ENCODE results near the gene KRT222. TPM values are rescaled to one million over a fixed set of nuclear protein-coding genes. Genes with fewer than 3 reads are reported as not detected.

KRT222 gene
- total RNA-seq, 4 donors from 2014 or later: 0.95 to 1.8 (median 1.6) TPM; not detected in 1

DNA sequence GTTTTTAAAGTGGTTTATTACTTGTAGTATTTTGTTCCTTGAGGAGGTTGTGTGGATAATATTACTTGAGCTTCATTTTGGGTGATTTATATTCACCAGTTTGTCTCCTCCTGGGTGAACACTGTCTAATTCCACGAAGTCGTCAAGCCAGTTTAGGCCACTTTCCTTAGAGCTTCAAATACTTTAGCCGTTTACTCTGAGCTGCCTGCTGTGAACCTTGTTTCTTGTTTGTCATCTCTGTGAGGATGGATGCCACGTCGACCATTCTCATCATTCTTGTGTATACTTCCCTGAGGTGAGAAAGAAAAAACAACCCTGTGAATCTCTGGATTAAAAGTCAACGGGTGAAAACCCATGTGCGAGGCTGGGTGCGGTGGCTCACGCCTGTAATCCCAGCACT is 29.6 kb upstream of the KRT222 start:
- no peak for TF ChIP-seq POLR2A (IDR thresholded peaks at IDR 0.05)
- TF ChIP-seq, protein P1, sequence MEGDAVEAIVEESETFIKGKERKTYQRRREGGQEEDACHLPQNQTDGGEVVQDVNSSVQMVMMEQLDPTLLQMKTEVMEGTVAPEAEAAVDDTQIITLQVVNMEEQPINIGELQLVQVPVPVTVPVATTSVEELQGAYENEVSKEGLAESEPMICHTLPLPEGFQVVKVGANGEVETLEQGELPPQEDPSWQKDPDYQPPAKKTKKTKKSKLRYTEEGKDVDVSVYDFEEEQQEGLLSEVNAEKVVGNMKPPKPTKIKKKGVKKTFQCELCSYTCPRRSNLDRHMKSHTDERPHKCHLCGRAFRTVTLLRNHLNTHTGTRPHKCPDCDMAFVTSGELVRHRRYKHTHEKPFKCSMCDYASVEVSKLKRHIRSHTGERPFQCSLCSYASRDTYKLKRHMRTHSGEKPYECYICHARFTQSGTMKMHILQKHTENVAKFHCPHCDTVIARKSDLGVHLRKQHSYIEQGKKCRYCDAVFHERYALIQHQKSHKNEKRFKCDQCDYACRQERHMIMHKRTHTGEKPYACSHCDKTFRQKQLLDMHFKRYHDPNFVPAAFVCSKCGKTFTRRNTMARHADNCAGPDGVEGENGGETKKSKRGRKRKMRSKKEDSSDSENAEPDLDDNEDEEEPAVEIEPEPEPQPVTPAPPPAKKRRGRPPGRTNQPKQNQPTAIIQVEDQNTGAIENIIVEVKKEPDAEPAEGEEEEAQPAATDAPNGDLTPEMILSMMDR (IDR thresholded peaks at IDR 0.05): no peak
- Histone ChIP-seq H3K4me3 (no peak overlapping the region), H3K27me3 (no peaks in the 10 kb centered on the region), H3K4me1 (no peaks in the 10 kb centered on the region), H3K27ac (no peak overlapping the region), H3K36me3 (no peaks in the 10 kb centered on the region), H3K9me3 (no peaks in the 10 kb centered on the region)
- no peak for DNase-seq

DNA sequence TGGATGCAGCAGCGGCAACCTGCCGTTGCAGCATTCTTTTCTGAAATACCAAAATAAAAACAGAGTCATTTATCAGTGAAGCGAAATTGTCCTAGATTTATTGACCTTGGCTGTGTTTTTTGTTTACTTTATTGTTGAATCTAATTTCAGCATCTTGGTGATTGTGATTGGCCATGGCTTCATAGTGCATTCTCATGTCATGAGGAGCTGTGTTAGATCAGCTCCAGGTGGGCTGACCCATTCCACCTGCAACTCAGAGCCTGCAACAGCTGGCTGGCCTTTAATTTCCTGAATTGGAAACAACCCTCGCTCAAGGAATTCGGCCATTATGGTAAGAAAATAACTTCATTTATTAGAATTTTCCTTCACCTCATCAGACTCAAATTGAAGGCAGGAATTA is 22.1 kb upstream of the KRT222 start:
- Histone ChIP-seq H3K27me3 (no peaks in the 10 kb centered on the region), H3K4me1 (no peaks in the 10 kb centered on the region), H3K36me3 (no peaks in the 10 kb centered on the region), H3K4me3 (no peak overlapping the region), H3K9me3 (no peaks in the 10 kb centered on the region), H3K27ac (no peak overlapping the region)
- no peak for TF ChIP-seq POLR2A (IDR thresholded peaks at IDR 0.05)
- TF ChIP-seq, protein P1 (IDR thresholded peaks at IDR 0.05): no peak
- DNase-seq: no peak

DNA sequence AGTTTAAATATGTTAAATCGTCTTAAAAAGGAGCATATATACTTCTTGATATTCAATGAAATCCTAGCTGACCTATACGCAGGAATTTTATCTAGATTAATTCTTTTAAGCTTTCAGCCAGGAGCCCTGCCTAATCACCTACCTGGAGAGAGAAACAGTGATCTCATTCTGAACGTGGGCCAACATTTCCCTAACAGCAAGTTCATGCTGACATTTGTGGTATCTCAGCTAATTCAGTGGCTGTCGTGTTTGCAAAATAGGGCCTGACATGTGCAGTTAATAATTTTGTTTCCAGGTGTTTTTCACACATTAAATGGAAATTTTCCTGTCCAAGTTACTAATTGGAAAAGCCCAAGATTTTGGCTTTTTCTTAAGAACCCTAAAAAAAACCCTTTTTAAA is 21.2 kb upstream of the KRT222 start:
- no peaks in the 10 kb centered on the region for H3K4me1 ChIP-seq
- TF ChIP-seq, protein P1 (IDR thresholded peaks at IDR 0.05): no peak
- no peak for TF ChIP-seq POLR2A (IDR thresholded peaks at IDR 0.05)
- H3K27ac ChIP-seq: no peak overlapping the region
- no peaks in the 10 kb centered on the region for H3K9me3 ChIP-seq
- DNase-seq: no peak
- H3K36me3 ChIP-seq: no peaks in the 10 kb centered on the region
- no peaks in the 10 kb centered on the region for H3K27me3 ChIP-seq
- no peak overlapping the region for H3K4me3 ChIP-seq

DNA sequence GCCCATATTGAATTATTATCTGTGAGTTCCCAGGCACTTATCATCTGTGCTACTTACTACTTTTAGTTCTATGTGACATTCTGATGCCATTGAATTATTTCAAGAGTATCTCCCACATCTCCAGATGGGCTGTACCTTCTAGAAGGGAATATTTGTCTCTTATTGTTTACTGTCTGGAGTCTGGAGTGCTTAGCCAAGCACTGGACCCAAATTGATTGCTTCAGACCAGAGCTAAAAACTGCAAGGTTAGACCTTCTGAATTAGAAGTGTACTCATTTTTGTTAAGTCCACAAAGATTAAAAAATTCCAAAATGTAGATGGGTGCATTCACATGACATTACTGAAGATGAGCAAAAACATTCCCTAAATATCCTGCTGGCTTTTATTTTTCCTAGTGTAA is 16.0 kb upstream of the KRT222 start:
- no peaks in the 10 kb centered on the region for H3K36me3 ChIP-seq
- H3K9me3 ChIP-seq: no peaks in the 10 kb centered on the region
- H3K27me3 ChIP-seq: no peaks in the 10 kb centered on the region
- no peaks in the 10 kb centered on the region for H3K4me1 ChIP-seq
- TF ChIP-seq, protein P1 (IDR thresholded peaks at IDR 0.05): no peak
- no peak for TF ChIP-seq POLR2A (IDR thresholded peaks at IDR 0.05)
- no peak for DNase-seq
- H3K27ac ChIP-seq: no peak overlapping the region
- no peak overlapping the region for H3K4me3 ChIP-seq

DNA sequence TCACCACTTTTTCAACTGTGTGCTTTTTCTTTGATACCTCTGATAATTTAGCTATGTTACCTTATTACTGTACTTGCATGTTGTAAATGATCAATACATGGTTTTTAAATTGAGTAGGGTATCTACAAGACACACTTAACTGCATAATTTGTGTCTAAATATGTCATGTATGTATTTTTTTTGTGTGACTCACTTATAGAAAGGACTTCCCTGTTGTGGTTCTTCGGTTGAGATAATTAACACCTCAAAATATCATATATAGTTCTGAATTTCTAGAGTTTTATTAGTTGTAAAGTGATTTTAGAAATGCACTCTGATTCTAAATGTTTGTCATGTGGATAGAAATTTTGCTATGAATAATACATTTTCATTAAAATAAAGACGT is 14.5 kb upstream of the KRT222 start:
- no peaks in the 10 kb centered on the region for H3K27me3 ChIP-seq
- DNase-seq: no peak
- no peak overlapping the region for H3K4me3 ChIP-seq
- no peak for TF ChIP-seq POLR2A (IDR thresholded peaks at IDR 0.05)
- TF ChIP-seq, protein P1 (IDR thresholded peaks at IDR 0.05): no peak
- no peaks in the 10 kb centered on the region for H3K36me3 ChIP-seq
- no peaks in the 10 kb centered on the region for H3K9me3 ChIP-seq
- H3K4me1 ChIP-seq: no peaks in the 10 kb centered on the region
- H3K27ac ChIP-seq: no peak overlapping the region

DNA sequence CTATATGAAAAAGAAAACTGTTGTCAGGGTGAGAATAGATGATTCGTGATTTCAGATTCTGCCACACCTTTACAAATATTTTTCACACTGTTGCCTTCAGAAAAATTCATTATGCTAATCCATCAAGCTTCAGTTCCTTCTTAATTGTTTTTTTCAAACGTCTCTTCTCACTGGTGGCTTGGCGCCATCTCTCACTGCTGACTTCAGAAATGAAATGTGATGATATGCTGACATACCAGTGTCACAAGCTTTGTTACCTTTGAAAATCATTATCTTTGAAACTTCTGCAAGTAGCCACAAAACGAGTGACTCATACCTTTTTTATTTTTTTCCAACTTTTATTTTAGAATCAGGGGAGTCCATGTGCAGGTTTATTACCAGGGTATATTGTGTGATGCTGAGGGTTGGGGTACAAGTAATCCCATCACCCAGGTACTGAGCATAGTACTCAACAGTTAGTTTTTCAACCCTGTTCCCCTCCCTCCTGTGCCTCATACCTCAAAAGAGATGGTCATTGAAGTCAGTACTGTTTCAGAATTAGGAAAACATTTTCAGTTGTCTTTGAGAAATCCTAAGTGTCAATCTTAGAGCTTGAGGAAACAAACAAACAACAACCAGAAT is 14.0 kb upstream of the KRT222 start:
- Histone ChIP-seq H3K36me3 (no peaks in the 10 kb centered on the region), H3K4me3 (no peak overlapping the region), H3K9me3 (no peaks in the 10 kb centered on the region), H3K27me3 (no peaks in the 10 kb centered on the region), H3K4me1 (no peaks in the 10 kb centered on the region), H3K27ac (no peak overlapping the region)
- TF ChIP-seq POLR2A (IDR thresholded peaks at IDR 0.05): no peak
- TF ChIP-seq, protein P1 (IDR thresholded peaks at IDR 0.05): no peak
- no peak for DNase-seq
